Measurements from ENCODE around the gene SLC39A7. TPM values are rescaled to one million over a fixed set of nuclear protein-coding genes. Genes with fewer than 3 reads are reported as not detected.

The SLC39A7 gene
- total and polyA plus RNA-seq, 4 donors: 8.9 to 112 (median 71.1) TPM

GRCh38 chr6:33236328-33236727 is 35.7 kb downstream of the SLC39A7 start:
- no peak for TF ChIP-seq HNF4A (conservative IDR thresholded peaks at IDR 0.05)
- TF ChIP-seq RXRA (IDR thresholded peaks at IDR 0.05): no peak
- TF ChIP-seq FOXA1 (IDR thresholded peaks at IDR 0.05): no peak
- TF ChIP-seq TAF1 (conservative IDR thresholded peaks at IDR 0.05): no peak
- TF ChIP-seq MAX (IDR thresholded peaks at IDR 0.05): no peak
- no peak for TF ChIP-seq CTCF (IDR thresholded peaks at IDR 0.05; ENCODE audit: low read depth, low read length, missing input control)
- no peak for TF ChIP-seq REST (IDR thresholded peaks at IDR 0.05)
- TF ChIP-seq ATF3 (IDR thresholded peaks at IDR 0.05): no peak
- Histone ChIP-seq H3K4me3 (ENCODE audit: low read depth in 1 of 3, low read length in 3 of 3) (no peak overlapping the region), H3K4me1 (ENCODE audit: control insufficient read depth in 4 of 4, insufficient read depth in 4 of 4, low read length in 3 of 4) (no peaks in the 10 kb centered on the region), H3K36me3 (ENCODE audit: control insufficient read depth in 4 of 4, insufficient read depth in 3 of 4, low read depth in 1 of 4, low read length in 3 of 4) (no peaks in the 10 kb centered on the region), H3K9me3 (ENCODE audit: control insufficient read depth in 4 of 4, low read length in 3 of 4) (no peaks in the 10 kb centered on the region), H3K9ac (ENCODE audit: low read depth in 1 of 2, low read length in 2 of 2) (no peak overlapping the region), H3K27me3 (ENCODE audit: control insufficient read depth in 4 of 4, insufficient read depth in 4 of 4, low read length in 3 of 4) (peaks cover 0 to 2% (median 0%) of the 10 kb centered on the region in 4 donors), H3K27ac (ENCODE audit: low read depth in 1 of 2, low read length in 2 of 2) (no peak overlapping the region)
- no peak for DNase-seq (ENCODE audit: low spot score)

- Histone ChIP-seq H3K9me3 (ENCODE audit: control insufficient read depth in 4 of 4, low read length in 3 of 4) (no peaks in the 10 kb centered on the region), H3K4me3 (ENCODE audit: low read depth in 1 of 3, low read length in 3 of 3) (no peak overlapping the region), H3K27me3 (ENCODE audit: control insufficient read depth in 4 of 4, insufficient read depth in 4 of 4, low read length in 3 of 4) (peaks cover 0 to 2% (median 0%) of the 10 kb centered on the region in 4 donors), H3K4me1 (ENCODE audit: control insufficient read depth in 4 of 4, insufficient read depth in 4 of 4, low read length in 3 of 4) (no peaks in the 10 kb centered on the region), H3K9ac (ENCODE audit: low read depth in 1 of 2, low read length in 2 of 2) (no peak overlapping the region), H3K27ac (ENCODE audit: low read depth in 1 of 2, low read length in 2 of 2) (no peak overlapping the region), H3K36me3 (ENCODE audit: control insufficient read depth in 4 of 4, insufficient read depth in 3 of 4, low read depth in 1 of 4, low read length in 3 of 4) (no peaks in the 10 kb centered on the region)
- WGBS: 94% methylated on average over 6 of the region's 6 CpGs
- DNase-seq (ENCODE audit: low spot score): no peak
- TF ChIP-seq SP1 (IDR thresholded peaks at IDR 0.05): no peak
- TF ChIP-seq FOXA2 (IDR thresholded peaks at IDR 0.05): no peak
- TF ChIP-seq FOXA1 (IDR thresholded peaks at IDR 0.05): no peak
- TF ChIP-seq NR2F2 (IDR thresholded peaks at IDR 0.05): no peak
- no peak for TF ChIP-seq EGR1 (IDR thresholded peaks at IDR 0.05; ENCODE audit: low read depth in 2 of 2)
- TF ChIP-seq REST (IDR thresholded peaks at IDR 0.05): no peak
- no peak for TF ChIP-seq CTCF (IDR thresholded peaks at IDR 0.05; ENCODE audit: low read depth, low read length, missing input control)
- no peak for TF ChIP-seq ZBTB33 (IDR thresholded peaks at IDR 0.05)
- TF ChIP-seq MAX (IDR thresholded peaks at IDR 0.05): no peak
- TF ChIP-seq YY1 (IDR thresholded peaks at IDR 0.05): no peak
- TF ChIP-seq TAF1 (conservative IDR thresholded peaks at IDR 0.05): no peak
- no peak for TF ChIP-seq RAD21 (IDR thresholded peaks at IDR 0.05)
- no peak for TF ChIP-seq HNF4A (conservative IDR thresholded peaks at IDR 0.05)
- TF ChIP-seq HNF4G (IDR thresholded peaks at IDR 0.05): no peak
- TF ChIP-seq JUND (IDR thresholded peaks at IDR 0.05): no peak
- TF ChIP-seq GABPA (IDR thresholded peaks at IDR 0.05 in 1 of 2, conservative IDR thresholded peaks at IDR 0.05 in 1 of 2): no peak
Observed at GRCh38 chr6:33236852-33237251, 36.2 kb downstream of the SLC39A7 start.

Measured in liver (tissue), 9 donors.